Endothelial cell of umbilical vein (primary cell): ENCODE data around the gene POU2AF3. TPM values are rescaled to one million over a fixed set of nuclear protein-coding genes. Genes with fewer than 3 reads are reported as not detected.

Experiments used
- BruUV-seq: library from RNA; stranded (reverse); fragments of 400-500 nt; replicated peaks from 2 replicates; lab custom pipeline; 2021; lab: Mats Ljungman, UMichigan
- CTCF ChIA-PET: fragments of 300-600, 350-600 bp; sonication (Branson Sonifier 250); formaldehyde crosslinking; loops from one replicate; lab custom pipeline; 2021; ENCODE audit warnings: antibody characterized with exemption, inconsistent platforms; lab: Charles Lee
- POLR2A ChIA-PET: fragments of 300-600, 350-600 bp; sonication (Branson Sonifier 250); formaldehyde crosslinking; loops from one replicate; lab custom pipeline; 2021; ENCODE audit warnings: antibody characterized with exemption, inconsistent platforms; lab: Charles Lee
- DNase-seq: peaks from one replicate; pipeline ENCODE4 v3.0.0-alpha.2; 2011; ENCODE audit warnings: low read depth, low spot score
- FAIRE-seq: peaks from 2 replicates; lab custom pipeline; 2011; peaks lifted over from hg19 to GRCh38; lab: Jason Lieb, UNC
- H2AFZ ChIP-seq: 2 replicates; pipeline ENCODE4 v1.6.0; 2012; ENCODE audit warnings: low read depth, low read length, control low read depth, inconsistent platforms
- H3K27ac ChIP-seq: 2 replicates; pipeline ENCODE4 v1.5.1; 2011; ENCODE audit warnings: low read depth, mild to moderate bottlenecking, control low read depth, low read length, moderate library complexity; ENCODE audit not compliant: insufficient read depth
- H3K27me3 ChIP-seq, 2 experiments: 2 replicates each; pipeline versions ENCODE4 v1.6.0 to v1.6.1; 2011; ENCODE audit warnings: low read length in 2 of 2, mixed read lengths in 1 of 2; ENCODE audit not compliant: control insufficient read depth in 2 of 2, insufficient read depth in 2 of 2
- H3K36me3 ChIP-seq, 2 experiments: 2 replicates in 1 of 2; 3 replicates in 1 of 2; pipeline ENCODE4 v1.5.1; 2011; ENCODE audit warnings: low read length in 2 of 2, mild to moderate bottlenecking in 1 of 2, moderate library complexity in 1 of 2; ENCODE audit not compliant: control insufficient read depth in 2 of 2, insufficient read depth in 2 of 2; ENCODE audit errors: extremely low read depth in 1 of 2
- H3K4me1 ChIP-seq: 3 replicates; pipeline ENCODE4 v1.5.1; 2011; ENCODE audit warnings: mild to moderate bottlenecking, low read length; ENCODE audit not compliant: control insufficient read depth, insufficient read depth; ENCODE audit errors: extremely low read depth
- H3K4me2 ChIP-seq: 2 replicates; pipeline ENCODE4 v1.6.1; 2011; ENCODE audit warnings: low read length, control low read depth, mixed read lengths; ENCODE audit not compliant: insufficient read depth
- H3K4me3 ChIP-seq, 3 experiments: fragments of 200-600 bp in 1 of 3; sonication (generic), shearing (Covaris generic) in 1 of 3; replicated peaks in 1 of 3; 2 replicates each; pipeline ENCODE4 v1.5.1; 2011 to 2016; ENCODE audit warnings: control low read depth in 3 of 3, low read length in 3 of 3, mild to moderate bottlenecking in 2 of 3, inconsistent platforms in 1 of 3, low read depth in 1 of 3, moderate library complexity in 1 of 3; ENCODE audit not compliant: insufficient read depth in 1 of 3
- H3K79me2 ChIP-seq: 2 replicates; pipeline ENCODE4 v1.6.0; 2012; ENCODE audit warnings: low read length, inconsistent platforms; ENCODE audit not compliant: control insufficient read depth, insufficient read depth
- H3K9ac ChIP-seq: replicated peaks from 2 replicates; pipeline ENCODE3; 2011; ENCODE audit warnings: low read length, control low read depth; ENCODE audit not compliant: insufficient read depth; ENCODE audit errors: extremely low read depth
- H3K9me1 ChIP-seq: replicated peaks from 3 replicates; pipeline ENCODE4 v1.6.0; 2011; ENCODE audit warnings: mild to moderate bottlenecking, low read length; ENCODE audit not compliant: control insufficient read depth, insufficient read depth; ENCODE audit errors: extremely low read depth
- H3K9me3 ChIP-seq: replicated peaks from 2 replicates; pipeline ENCODE4 v1.5.1; 2012; ENCODE audit warnings: low read length, inconsistent platforms; ENCODE audit not compliant: control insufficient read depth, insufficient read depth
- H4K20me1 ChIP-seq: replicated peaks from 2 replicates; pipeline ENCODE3; 2011; ENCODE audit warnings: mild to moderate bottlenecking, low read length; ENCODE audit not compliant: control insufficient read depth, insufficient read depth; ENCODE audit errors: extremely low read depth
- CTCF ChIP-seq, 2 donors: IDR thresholded peaks; 1 replicate in 1 of 2; 2 replicates in 1 of 2; pipeline ENCODE4 v1.5.1; 2011; ENCODE audit warnings: low read length in 2 of 2, mild to moderate bottlenecking in 2 of 2, moderate library complexity in 2 of 2, control low read depth in 1 of 2, inconsistent platforms in 1 of 2, low read depth in 1 of 2; ENCODE audit not compliant: insufficient read depth in 1 of 2; ENCODE audit errors: extremely low read depth in 1 of 2
- EZH2 ChIP-seq: IDR thresholded peaks from 2 replicates; pipeline ENCODE4 v1.6.1; 2012; ENCODE audit warnings: borderline replicate concordance, low read depth, mild to moderate bottlenecking, moderate library complexity, low read length, inconsistent platforms; ENCODE audit not compliant: severe bottlenecking
- FOS ChIP-seq: IDR thresholded peaks from 2 replicates; pipeline ENCODE4 v1.6.1; 2011; ENCODE audit warnings: mild to moderate bottlenecking, low read length, moderate library complexity, borderline replicate concordance; ENCODE audit not compliant: insufficient read depth
- GATA2 ChIP-seq: IDR thresholded peaks from 2 replicates; pipeline ENCODE4 v1.7.0; 2011; ENCODE audit warnings: low read depth, mild to moderate bottlenecking, moderate library complexity, mixed read lengths, low read length; ENCODE audit not compliant: insufficient read length, insufficient read depth
- JUN ChIP-seq: IDR thresholded peaks from 2 replicates; pipeline ENCODE4 v1.6.1; 2011; ENCODE audit warnings: borderline replicate concordance, low read depth; ENCODE audit not compliant: insufficient read length, insufficient read depth
- MAX ChIP-seq: IDR thresholded peaks from 2 replicates; pipeline ENCODE4 v1.6.1; 2011; ENCODE audit not compliant: insufficient read depth, insufficient read length
- MYC ChIP-seq: IDR thresholded peaks from one replicate; pipeline ENCODE4 v1.6.1; 2011; ENCODE audit warnings: mild to moderate bottlenecking, low read depth, low read length
- POLR2A ChIP-seq: IDR thresholded peaks from 2 replicates; pipeline ENCODE4 v1.6.1; 2012; ENCODE audit warnings: low read depth, mild to moderate bottlenecking, control low read depth, low read length
- POLR2AphosphoS5 ChIP-seq: IDR thresholded peaks from 2 replicates; pipeline ENCODE4 v1.6.1; 2012; ENCODE audit warnings: low read depth, mild to moderate bottlenecking, control low read depth, low read length, moderate library complexity; ENCODE audit not compliant: insufficient read depth
- dilution Hi-C: fragments of 300-500 bp; cut with MboI; formaldehyde crosslinking; loops from one replicate; pipeline ENCODE4 v1.15.0; 2019; ENCODE audit warnings: low sequenced_read_pairs; ENCODE audit not compliant: extremely low pct_ligation_motif_present
- intact Hi-C: fragments of 100-400 bp; cut with micrococcal nuclease; formaldehyde crosslinking; loops from one replicate; pipeline ENCODE4 v1.10.0; 2022
- polyA plus RNA-seq, 4 experiments: library from polyadenylated mRNA; depleted of rRNA in 3 of 4; stranded (reverse) in 3 of 4; unstranded in 1 of 4; fragments of >200 nt; gene quantifications; 2 replicates each; pipeline versions ENCODE4 v1.2.1 to v1.2.3, GENCODE V29; 2011 to 2012; ENCODE audit warnings: missing spikeins in 1 of 4
- total RNA-seq: library from RNA; stranded (reverse); gene quantifications from 2 replicates; pipeline ENCODE4 v1.2.3, GENCODE V29; 2021

POU2AF3 gene
- total and polyA plus RNA-seq, 2 donors (not counting 3 experiments of a cell fraction or from before 2014, with no cell fraction given), result not detected

- DNase-seq (no peak), FAIRE-seq (no peak)
- dilution Hi-C loops (no loop called here), intact Hi-C loops (no loop called here)
- H3K9me3 ChIP-seq, result no peaks in the 10 kb centered on the region
- no peaks in the 10 kb centered on the region for H3K9me1 ChIP-seq
- TF ChIP-seq FOS, result no peak
- TF ChIP-seq MAX, result no peak
- TF ChIP-seq MYC, result no peak
- no peak for TF ChIP-seq GATA2
- no peak for TF ChIP-seq POLR2AphosphoS5
- no peak for TF ChIP-seq POLR2A
- no peak for TF ChIP-seq JUN
- TF ChIP-seq CTCF (IDR thresholded peaks at IDR 0.05; ENCODE audit: extremely low read depth in 1 of 2, insufficient read depth in 1 of 2, low read depth in 1 of 2, low read length in 2 of 2), result no peak
- TF ChIP-seq EZH2, result no peak
- no peak overlapping the region for H3K9ac ChIP-seq
- H3K79me2 ChIP-seq, result no peaks in the 10 kb centered on the region
- H3K27me3 ChIP-seq, result peaks cover 0 to 3% of the 10 kb centered on the region in 2 experiments
- no peak overlapping the region for H3K4me3 ChIP-seq
- H4K20me1 ChIP-seq, result no peaks in the 10 kb centered on the region
- H3K4me1 ChIP-seq, result no peaks in the 10 kb centered on the region
- CTCF ChIA-PET, result no interaction called here
- POLR2A ChIA-PET, result no interaction called here
- no peak overlapping the region for H3K27ac ChIP-seq
- H2AFZ ChIP-seq, result no peak overlapping the region
- H3K4me2 ChIP-seq, result no peak overlapping the region
- no TSS peak for BruUV-seq
- H3K36me3 ChIP-seq, result no peaks in the 10 kb centered on the region
Measured at GRCh38 chr11:111250936-111251335, 47.4 kb upstream of the POU2AF3 start.
